AG10803 (cell line): ENCODE results near the gene PLXNA2.

Experiments used
- DNase-seq: peaks from one replicate; pipeline ENCODE4 v3.0.0; 2010; ENCODE audit warnings: low read depth
- H3K4me3 ChIP-seq: 2 replicates; pipeline ENCODE4 v1.5.1; 2011; ENCODE audit warnings: mild to moderate bottlenecking, low read length, control low read depth
- CTCF ChIP-seq: conservative IDR thresholded peaks from 2 replicates; pipeline ENCODE4 v1.5.1; 2011; ENCODE audit warnings: mild to moderate bottlenecking, low read length, control low read depth, inconsistent platforms

The PLXNA2 gene

GRCh38 chr1:207990455-207990854 is 253.7 kb downstream of the PLXNA2 start:
- DNase-seq = no peak
- no peak overlapping the region for H3K4me3 ChIP-seq
- no peak for TF ChIP-seq CTCF

- DNase-seq = no peak
- TF ChIP-seq CTCF = no peak
Observed at GRCh38 chr1:207988326-207989165, 255.6 kb downstream of the PLXNA2 start.

DNA sequence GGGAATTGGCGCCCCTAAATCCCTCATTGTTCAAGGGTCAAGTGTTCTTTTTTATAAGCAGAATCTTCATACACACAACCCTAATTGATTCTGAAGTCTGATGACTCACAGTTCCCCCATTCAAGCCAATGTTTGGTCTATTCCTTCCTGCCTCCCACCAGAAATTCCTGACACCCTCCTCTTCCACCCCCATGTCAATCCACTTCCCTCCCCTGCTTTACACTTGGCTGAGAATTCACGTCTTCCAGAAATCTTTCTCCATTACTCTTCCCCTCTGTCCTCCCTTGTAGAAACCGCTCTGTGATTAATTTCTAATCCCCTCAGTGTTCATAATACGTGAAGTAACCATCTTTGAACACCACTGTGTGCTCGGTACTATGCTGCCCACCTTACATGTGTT is 257.0 kb downstream of the PLXNA2 start:
- H3K4me3 ChIP-seq = no peak overlapping the region
- no peak for TF ChIP-seq CTCF
- DNase-seq = no peak

More at GRCh38 chr1:207988326-207989165, 255.6 kb downstream of the PLXNA2 start:
- H3K4me3 ChIP-seq = no peak overlapping the region

- DNase-seq = no peak
- TF ChIP-seq CTCF = no peak
- no peak overlapping the region for H3K4me3 ChIP-seq
Observed at GRCh38 chr1:207985996-207986395, 258.2 kb downstream of the PLXNA2 start.

DNA sequence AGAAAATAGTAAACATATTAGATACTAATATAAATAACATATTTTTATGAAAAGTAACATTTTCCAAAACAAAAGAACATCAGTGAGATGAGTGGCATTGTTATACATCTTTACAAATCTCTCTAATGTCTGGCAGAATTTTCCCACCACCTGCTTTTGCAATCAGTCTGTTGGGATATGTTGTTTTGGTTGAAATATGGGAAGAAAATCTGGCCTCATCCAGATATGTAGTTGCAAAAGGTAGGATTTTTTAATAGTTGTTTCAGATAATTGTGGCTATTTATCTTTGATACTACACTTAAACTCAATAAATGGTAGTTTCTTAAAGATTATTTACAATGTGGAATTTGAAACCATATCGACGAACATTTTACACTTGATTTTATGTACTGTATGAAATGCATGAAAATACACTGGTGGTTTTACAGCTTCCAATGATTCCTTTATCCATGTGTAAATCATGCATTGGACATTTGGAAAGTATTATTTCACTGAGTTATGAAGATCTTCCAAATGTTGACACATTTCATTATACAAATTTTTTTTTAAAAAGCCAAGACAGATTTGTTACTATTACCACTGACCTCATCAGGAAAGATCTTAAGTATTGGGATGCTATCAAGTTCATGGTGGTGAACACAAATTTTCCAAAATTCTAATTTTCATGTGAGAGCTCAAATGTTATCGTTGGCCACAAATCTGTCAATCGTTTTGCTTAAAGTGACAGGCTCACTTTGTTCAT is 259.2 kb downstream of the PLXNA2 start:
- TF ChIP-seq CTCF = no peak
- no peak for DNase-seq
- no peak overlapping the region for H3K4me3 ChIP-seq

GRCh38 chr1:207983044-207983635 is 261.0 kb downstream of the PLXNA2 start:
- no peak overlapping the region for H3K4me3 ChIP-seq
- TF ChIP-seq CTCF = no peak
- no peak for DNase-seq
